A549 (cell line): Measurements from ENCODE around the gene TBC1D14.

Experiments
- CEBPB ChIP-seq, 2 experiments: fragments of >200 bp in 1 of 2; sonication (Bioruptor Twin) in 1 of 2; formaldehyde crosslinking in 1 of 2; IDR thresholded peaks; 2 replicates each; pipeline ENCODE4 v1.6.1; 2012 to 2016
- CHD2 ChIP-seq: fragments of 150-350 bp; IDR thresholded peaks from 2 replicates; pipeline ENCODE4 v1.6.1; 2014; ENCODE audit warnings: low read length; ENCODE audit not compliant: partially characterized antibody
- CHD4 ChIP-seq: fragments of 200-600 bp; sonication (generic); IDR thresholded peaks from 2 replicates; pipeline ENCODE4 v1.6.1; 2016; ENCODE audit warnings: antibody characterized with exemption, mild to moderate bottlenecking, borderline replicate concordance
- CTCF ChIP-seq: fragments of >200 bp; sonication (Bioruptor Twin); formaldehyde crosslinking; IDR thresholded peaks from 3 replicates; pipeline ENCODE4 v1.5.1; 2016
- EP300 ChIP-seq, 2 experiments: fragments of >200 bp; sonication (Bioruptor Twin); formaldehyde crosslinking; IDR thresholded peaks; 2 replicates in 1 of 2; 3 replicates in 1 of 2; pipeline ENCODE4 v1.6.1; 2016 to 2017
- ESRRA ChIP-seq: fragments of 150-350 bp; IDR thresholded peaks from 2 replicates; pipeline ENCODE4 v1.6.1; 2014; ENCODE audit warnings: mild to moderate bottlenecking, low read length, borderline replicate concordance
- KDM1A ChIP-seq: fragments of 200-600 bp; sonication (generic); IDR thresholded peaks from 2 replicates; pipeline ENCODE4 v1.6.1; 2016; ENCODE audit warnings: low read depth, mild to moderate bottlenecking
- PBX3 ChIP-seq: IDR thresholded peaks from 2 replicates; pipeline ENCODE4 v1.6.1; 2012
- POLR2A ChIP-seq: IDR thresholded peaks from 2 replicates; pipeline ENCODE4 v1.6.1; 2012; ENCODE audit warnings: mild to moderate bottlenecking, low read length
- RAD21 ChIP-seq, 2 experiments: fragments of >200 bp in 1 of 2; sonication (Bioruptor Twin) in 1 of 2; formaldehyde crosslinking in 1 of 2; IDR thresholded peaks in 1 of 2; conservative IDR thresholded peaks in 1 of 2; 2 replicates in 1 of 2; 3 replicates in 1 of 2; pipeline ENCODE4 v1.6.1; 2012 to 2018; ENCODE audit warnings: inconsistent platforms in 1 of 2
- REST ChIP-seq: fragments of 200-600 bp; sonication (generic); IDR thresholded peaks from 2 replicates; pipeline ENCODE4 v1.6.1; 2016; ENCODE audit warnings: antibody characterized with exemption, mild to moderate bottlenecking, moderate library complexity
- SMC3 ChIP-seq: fragments of >200 bp; sonication (Bioruptor Twin); formaldehyde crosslinking; IDR thresholded peaks from 3 replicates; pipeline ENCODE4 v1.6.1; 2018; ENCODE audit warnings: inconsistent platforms
- ZFP36 ChIP-seq: fragments of 450-650 bp; IDR thresholded peaks from 2 replicates; pipeline ENCODE4 v1.6.1; 2014; ENCODE audit warnings: borderline replicate concordance; ENCODE audit not compliant: partially characterized antibody

- TF ChIP-seq POLR2A (no peak), ESRRA (no peak), CEBPB (IDR thresholded peaks at IDR 0.05) (no peak), CTCF (no peak), EP300 (IDR thresholded peaks at IDR 0.05) (no peak), CHD4 (no peak), KDM1A (no peak), REST (no peak), RAD21 (conservative IDR thresholded peaks at IDR 0.05 in 1 of 2, IDR thresholded peaks at IDR 0.05 in 1 of 2) (no peak), CHD2 (no peak), PBX3 (no peak), ZFP36 (no peak), SMC3 (no peak)
These were observed 139.0 kb downstream of the TBC1D14 start for GRCh38 chr4:7048642-7049041.
